HepG2 (cell line): ENCODE results near the gene LMX1B. TPM values are rescaled to one million over a fixed set of nuclear protein-coding genes. Genes with fewer than 3 reads are reported as not detected.

Experiments used
- ATF7 ChIP-seq, 2 experiments: fragments of 450-650 bp in 1 of 2; sonication (generic) in 1 of 2; formaldehyde crosslinking in 1 of 2; IDR thresholded peaks; 2 replicates each; pipeline versions ENCODE4 v1.4.0 to v1.6.1; 2016 to 2020; ENCODE audit warnings: antibody characterized with exemption in 1 of 2, mild to moderate bottlenecking in 1 of 2, missing genetic modification reagents in 1 of 2
- DPF2 ChIP-seq: sonication (generic); formaldehyde crosslinking; IDR thresholded peaks from 2 replicates; pipeline ENCODE4 v1.4.0; 2020; ENCODE audit warnings: mild to moderate bottlenecking, low read depth, missing genetic modification reagents, borderline replicate concordance
- HMG20A ChIP-seq: IDR thresholded peaks from 2 replicates; pipeline ENCODE4 v1.6.1; 2016; ENCODE audit warnings: borderline replicate concordance
- JDP2 ChIP-seq: sonication (generic); formaldehyde crosslinking; IDR thresholded peaks from 2 replicates; pipeline ENCODE4 v1.8.1; 2022; ENCODE audit warnings: missing genetic modification reagents, borderline replicate concordance
- MEIS2 ChIP-seq: sonication (generic); formaldehyde crosslinking; IDR thresholded peaks from 2 replicates; pipeline ENCODE4 v1.9.0; 2021; ENCODE audit warnings: mild to moderate bottlenecking, missing genetic modification reagents
- NCOA2 ChIP-seq: sonication (generic); formaldehyde crosslinking; IDR thresholded peaks from 2 replicates; pipeline ENCODE4 v1.8.0; 2022; ENCODE audit warnings: inconsistent platforms
- NCOR1 ChIP-seq: fragments of 200-600 bp; sonication (generic); IDR thresholded peaks from 2 replicates; pipeline ENCODE4 v1.7.0; 2017; ENCODE audit warnings: antibody characterized with exemption, low read length, borderline replicate concordance
- NFATC3 ChIP-seq: sonication (generic); formaldehyde crosslinking; IDR thresholded peaks from 2 replicates; pipeline ENCODE4 v1.5.1; 2020; ENCODE audit warnings: mild to moderate bottlenecking, missing genetic modification reagents
- NFKBIZ ChIP-seq: IDR thresholded peaks from 2 replicates; pipeline ENCODE4 v1.6.1; 2018; ENCODE audit warnings: missing genetic modification reagents, missing compliant biosample characterization
- NR2C2 ChIP-seq: sonication (generic); formaldehyde crosslinking; IDR thresholded peaks from 2 replicates; pipeline ENCODE4 v1.4.0; 2020; ENCODE audit warnings: missing genetic modification reagents, mild to moderate bottlenecking, moderate library complexity, borderline replicate concordance
- RELA ChIP-seq: sonication (generic); formaldehyde crosslinking; IDR thresholded peaks from 2 replicates; pipeline ENCODE4 v1.4.0; 2020; ENCODE audit warnings: missing genetic modification reagents
- RXRA ChIP-seq: sonication (generic); formaldehyde crosslinking; IDR thresholded peaks from 2 replicates; pipeline ENCODE4 v1.5.1; 2020; ENCODE audit warnings: missing genetic modification reagents
- SMC3 ChIP-seq: IDR thresholded peaks from 2 replicates; pipeline ENCODE4 v1.6.1; 2011; ENCODE audit warnings: low read length, improper control_type of control experiment
- ZFP36 ChIP-seq: fragments of 150-350 bp; IDR thresholded peaks from 2 replicates; pipeline ENCODE4 v1.6.1; 2018; ENCODE audit warnings: borderline replicate concordance, low read length, low read depth; ENCODE audit not compliant: partially characterized antibody
- ZNF20 ChIP-seq: sonication (generic); formaldehyde crosslinking; IDR thresholded peaks from 2 replicates; pipeline ENCODE4 v1.4.0; 2020; ENCODE audit warnings: mild to moderate bottlenecking, moderate library complexity, missing genetic modification reagents
- ZNF317 ChIP-seq: sonication (generic); formaldehyde crosslinking; IDR thresholded peaks from 2 replicates; pipeline ENCODE4 v1.5.0; 2020; ENCODE audit warnings: mild to moderate bottlenecking, missing genetic modification reagents
- polyA plus RNA-seq, 8 experiments: library from polyadenylated mRNA; depleted of rRNA in 3 of 8; stranded (reverse) in 7 of 8; unstranded in 1 of 8; fragments of >200 nt; fragmentation: Illumina TruSeq in 4 of 8; extraction: Trizol in 4 of 8; gene quantifications; 2 replicates each; pipeline versions ENCODE4 v1.2.1 to v1.2.3, GENCODE V29; 2011 to 2016; ENCODE audit warnings: low read depth in 4 of 8, missing spikeins in 1 of 8, mixed read lengths in 1 of 8; ENCODE audit not compliant: insufficient read depth in 1 of 8
- total RNA-seq, 5 experiments: library from RNA; depleted of rRNA; stranded (reverse); fragments of >200 nt; fragmentation: Illumina TruSeq; extraction: Trizol; gene quantifications; 2 replicates each; pipeline ENCODE4 v1.2.3, GENCODE V29; 2016; ENCODE audit warnings: low read depth in 1 of 5
- TF ChIP-seq, protein P1 (sequence below): sonication (generic); formaldehyde crosslinking; IDR thresholded peaks from 2 replicates; pipeline ENCODE4 v1.4.0; 2020; ENCODE audit warnings: missing genetic modification reagents
- TF ChIP-seq, protein P2 (sequence below): sonication (generic); formaldehyde crosslinking; IDR thresholded peaks from 2 replicates; pipeline ENCODE4 v1.5.0; 2020; ENCODE audit warnings: missing genetic modification reagents
- TF ChIP-seq, protein P3 (sequence below): sonication (generic); formaldehyde crosslinking; IDR thresholded peaks from 2 replicates; pipeline ENCODE4 v1.8.0; 2022; ENCODE audit warnings: missing genetic modification reagents, low read depth, mild to moderate bottlenecking, borderline replicate concordance
- TF ChIP-seq, protein P4 (sequence below): sonication (generic); formaldehyde crosslinking; IDR thresholded peaks from 2 replicates; pipeline ENCODE4 v1.4.0; 2020; ENCODE audit warnings: missing genetic modification reagents; ENCODE audit errors: not compliant biosample characterization

The LMX1B gene
- total and polyA plus RNA-seq, 2 of the 13 experiments (the other 11 are each of a cell fraction or from before 2014, with no cell fraction given): not detected

DNA sequence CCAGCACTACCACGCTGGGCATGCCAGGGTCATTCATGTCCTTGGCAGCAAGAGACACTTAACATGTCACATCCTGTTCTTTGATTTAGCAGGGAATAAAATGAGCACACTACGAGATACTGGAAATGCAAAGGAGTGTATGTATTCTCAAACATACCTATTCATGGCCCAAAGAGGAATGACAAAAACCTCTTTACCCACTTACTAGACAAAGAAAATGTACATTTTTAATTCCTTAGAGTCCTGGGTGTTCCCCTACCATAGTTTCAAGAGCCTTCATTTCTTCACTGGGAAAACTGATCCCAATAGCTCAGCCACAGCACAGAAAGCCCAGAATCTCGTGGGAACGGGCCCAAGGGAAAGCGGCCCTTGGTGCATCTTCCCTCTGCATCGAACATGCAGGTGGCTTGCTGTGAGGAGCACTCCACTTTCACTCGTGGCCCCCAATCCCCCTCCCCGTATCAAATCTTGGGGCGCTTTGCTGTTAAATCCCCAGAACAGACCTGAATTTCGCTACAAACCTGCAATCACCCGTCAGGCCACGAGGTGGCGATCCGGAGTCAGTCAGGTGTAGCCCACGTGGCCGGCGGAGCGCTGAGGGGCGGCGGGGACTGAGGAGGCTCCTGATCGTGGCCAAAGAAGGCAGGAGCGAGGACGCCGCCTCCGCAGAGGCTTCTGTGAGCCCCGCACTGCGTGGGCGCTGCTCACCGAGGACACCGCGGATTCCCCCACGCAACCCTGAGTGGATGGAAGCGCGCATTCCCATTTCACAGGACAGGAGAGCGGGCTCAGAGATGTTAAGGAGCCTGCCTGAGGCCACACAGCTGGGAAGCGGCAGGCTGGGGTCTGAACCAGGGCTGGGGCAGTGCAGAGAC is 91.4 kb downstream of the LMX1B start (continued):
- TF ChIP-seq, protein P1, sequence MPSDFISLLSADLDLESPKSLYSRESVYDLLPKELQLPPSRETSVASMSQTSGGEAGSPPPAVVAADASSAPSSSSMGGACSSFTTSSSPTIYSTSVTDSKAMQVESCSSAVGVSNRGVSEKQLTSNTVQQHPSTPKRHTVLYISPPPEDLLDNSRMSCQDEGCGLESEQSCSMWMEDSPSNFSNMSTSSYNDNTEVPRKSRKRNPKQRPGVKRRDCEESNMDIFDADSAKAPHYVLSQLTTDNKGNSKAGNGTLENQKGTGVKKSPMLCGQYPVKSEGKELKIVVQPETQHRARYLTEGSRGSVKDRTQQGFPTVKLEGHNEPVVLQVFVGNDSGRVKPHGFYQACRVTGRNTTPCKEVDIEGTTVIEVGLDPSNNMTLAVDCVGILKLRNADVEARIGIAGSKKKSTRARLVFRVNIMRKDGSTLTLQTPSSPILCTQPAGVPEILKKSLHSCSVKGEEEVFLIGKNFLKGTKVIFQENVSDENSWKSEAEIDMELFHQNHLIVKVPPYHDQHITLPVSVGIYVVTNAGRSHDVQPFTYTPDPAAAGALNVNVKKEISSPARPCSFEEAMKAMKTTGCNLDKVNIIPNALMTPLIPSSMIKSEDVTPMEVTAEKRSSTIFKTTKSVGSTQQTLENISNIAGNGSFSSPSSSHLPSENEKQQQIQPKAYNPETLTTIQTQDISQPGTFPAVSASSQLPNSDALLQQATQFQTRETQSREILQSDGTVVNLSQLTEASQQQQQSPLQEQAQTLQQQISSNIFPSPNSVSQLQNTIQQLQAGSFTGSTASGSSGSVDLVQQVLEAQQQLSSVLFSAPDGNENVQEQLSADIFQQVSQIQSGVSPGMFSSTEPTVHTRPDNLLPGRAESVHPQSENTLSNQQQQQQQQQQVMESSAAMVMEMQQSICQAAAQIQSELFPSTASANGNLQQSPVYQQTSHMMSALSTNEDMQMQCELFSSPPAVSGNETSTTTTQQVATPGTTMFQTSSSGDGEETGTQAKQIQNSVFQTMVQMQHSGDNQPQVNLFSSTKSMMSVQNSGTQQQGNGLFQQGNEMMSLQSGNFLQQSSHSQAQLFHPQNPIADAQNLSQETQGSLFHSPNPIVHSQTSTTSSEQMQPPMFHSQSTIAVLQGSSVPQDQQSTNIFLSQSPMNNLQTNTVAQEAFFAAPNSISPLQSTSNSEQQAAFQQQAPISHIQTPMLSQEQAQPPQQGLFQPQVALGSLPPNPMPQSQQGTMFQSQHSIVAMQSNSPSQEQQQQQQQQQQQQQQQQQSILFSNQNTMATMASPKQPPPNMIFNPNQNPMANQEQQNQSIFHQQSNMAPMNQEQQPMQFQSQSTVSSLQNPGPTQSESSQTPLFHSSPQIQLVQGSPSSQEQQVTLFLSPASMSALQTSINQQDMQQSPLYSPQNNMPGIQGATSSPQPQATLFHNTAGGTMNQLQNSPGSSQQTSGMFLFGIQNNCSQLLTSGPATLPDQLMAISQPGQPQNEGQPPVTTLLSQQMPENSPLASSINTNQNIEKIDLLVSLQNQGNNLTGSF (CRISPR knock-in tag): 0 out of 2 replicates have a peak, but pooled peaks have one; percentile 26
- TF ChIP-seq RXRA (CRISPR knock-in tag): no peak
- TF ChIP-seq NFATC3: no peak
- TF ChIP-seq ZFP36: no peak
- TF ChIP-seq ZNF317: no peak
- no peak for TF ChIP-seq ZNF20 (CRISPR knock-in tag)
- no peak for TF ChIP-seq NR2C2 (CRISPR knock-in tag)
- no peak for TF ChIP-seq NFKBIZ (CRISPR knock-in tag)
- TF ChIP-seq ATF7 (IDR thresholded peaks at IDR 0.05): no peak
- TF ChIP-seq ATF7 (CRISPR knock-in tag; IDR thresholded peaks at IDR 0.05): no peak
- no peak for TF ChIP-seq HMG20A
- TF ChIP-seq, protein P2, sequence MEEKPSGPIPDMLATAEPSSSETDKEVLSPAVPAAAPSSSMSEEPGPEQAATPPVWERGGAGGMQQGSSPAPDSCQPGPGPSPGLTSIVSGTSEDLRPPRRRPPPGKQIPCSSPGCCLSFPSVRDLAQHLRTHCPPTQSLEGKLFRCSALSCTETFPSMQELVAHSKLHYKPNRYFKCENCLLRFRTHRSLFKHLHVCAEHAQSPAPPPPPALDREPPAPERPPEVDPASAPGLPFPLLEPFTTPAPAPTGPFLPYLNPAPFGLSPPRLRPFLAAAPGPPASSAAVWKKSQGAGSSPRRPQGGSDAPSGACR (CRISPR knock-in tag): 0 out of 2 replicates have a peak, but pooled peaks have one; percentile 38
- TF ChIP-seq, protein P3, sequence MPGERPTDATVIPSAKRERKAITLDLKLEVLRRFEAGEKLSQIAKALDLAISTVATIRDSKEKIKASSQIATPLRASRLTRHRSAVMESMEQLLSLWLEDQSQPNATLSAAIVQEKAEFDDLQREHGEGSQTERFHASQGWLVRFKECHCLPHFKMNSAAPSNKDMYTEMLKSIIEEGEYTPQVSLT: no peak
- TF ChIP-seq SMC3: peak; percentile 62
- no peak for TF ChIP-seq DPF2 (CRISPR knock-in tag)
- TF ChIP-seq, protein P4, sequence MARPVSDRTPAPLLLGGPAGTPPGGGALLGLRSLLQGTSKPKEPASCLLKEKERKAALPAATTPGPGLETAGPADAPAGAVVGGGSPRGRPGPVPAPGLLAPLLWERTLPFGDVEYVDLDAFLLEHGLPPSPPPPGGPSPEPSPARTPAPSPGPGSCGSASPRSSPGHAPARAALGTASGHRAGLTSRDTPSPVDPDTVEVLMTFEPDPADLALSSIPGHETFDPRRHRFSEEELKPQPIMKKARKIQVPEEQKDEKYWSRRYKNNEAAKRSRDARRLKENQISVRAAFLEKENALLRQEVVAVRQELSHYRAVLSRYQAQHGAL (CRISPR knock-in tag): no peak
- TF ChIP-seq JDP2 (CRISPR knock-in tag): no peak
- no peak for TF ChIP-seq NCOR1
- no peak for TF ChIP-seq MEIS2 (CRISPR knock-in tag)
- TF ChIP-seq RELA (CRISPR knock-in tag): no peak
- TF ChIP-seq NCOA2 (CRISPR knock-in tag): no peak
